ENCODE measurements around the gene CDK14.

- TF ChIP-seq POLR2AphosphoS5 (IDR thresholded peaks at IDR 0.05; ENCODE audit: low read depth, low read length) (no peak), TAF1 (IDR thresholded peaks at IDR 0.05; ENCODE audit: borderline replicate concordance, insufficient read depth, low read length) (no peak)
These were observed 125.8 kb downstream of the CDK14 start for GRCh38 chr7:90721869-90722431.

All from PFSK-1 (cell line).